HCT116 (cell line): ENCODE results near the gene NOX4. TPM values are rescaled to one million over a fixed set of nuclear protein-coding genes. Genes with fewer than 3 reads are reported as not detected.

ENCODE experiments used
- ATAC-seq: fragments of 200-7000 bp; cut with Tn5 transposase; 2 replicates; pipeline ENCODE4 v1.9.1; 2020; ENCODE audit warnings: mild to moderate bottlenecking, moderate library complexity
- BruUV-seq: library from RNA; stranded (reverse); fragments of 400-500 nt; replicated peaks from 2 replicates; lab custom pipeline; 2021; lab: Mats Ljungman, UMichigan
- CTCF ChIA-PET: fragments of 300-600 bp; sonication (Branson Sonifier 250); formaldehyde crosslinking; loops from one replicate; lab custom pipeline; 2021; ENCODE audit warnings: antibody characterized with exemption; lab: Charles Lee
- POLR2A ChIA-PET: fragments of 300-600, 350-600 bp; sonication (Branson Sonifier 250); formaldehyde crosslinking; loops from one replicate; lab custom pipeline; 2021; ENCODE audit warnings: antibody characterized with exemption; lab: Charles Lee
- RAD21 ChIA-PET, 2 experiments: fragments of 300-600 bp; sonication (Branson Sonifier 250); formaldehyde crosslinking; loops; one replicate each; lab custom pipeline; 2023; ENCODE audit warnings: low total read pairs in 2 of 2; ENCODE audit not compliant: uncharacterized antibody in 2 of 2, unreplicated experiment in 2 of 2, low non-redundant PET in 1 of 2; lab: Charles Lee
- DNase-seq: peaks from one replicate; pipeline ENCODE4 v3.0.0-alpha.2; 2010; ENCODE audit warnings: low read depth, low spot score
- H2AFZ ChIP-seq: fragments of 200-600 bp; shearing (Covaris generic), sonication (generic); 2 replicates; pipeline ENCODE4 v1.6.1; 2017; ENCODE audit warnings: low read depth, mixed run types, mixed read lengths, antibody characterized with exemption, low read length; ENCODE audit not compliant: poor library complexity, severe bottlenecking
- H3K27ac ChIP-seq: 2 replicates; pipeline ENCODE4 v1.5.1; 2012; ENCODE audit warnings: low read depth, low read length
- H3K27me3 ChIP-seq: fragments of 200-600 bp; sonication (generic); 2 replicates; pipeline ENCODE4 v1.6.1; 2016; ENCODE audit warnings: mixed run types, low read length, mixed read lengths; ENCODE audit not compliant: insufficient read depth
- H3K36me3 ChIP-seq, 2 experiments: fragments of 200-500 bp in 1 of 2; fragments of 200-600 bp in 1 of 2; sonication (Bioruptor generic) in 1 of 2; sonication (generic) in 1 of 2; 2 replicates each; pipeline versions ENCODE4 v1.5.1 to v1.6.1; 2014 to 2016; ENCODE audit warnings: low read length in 2 of 2, inconsistent platforms in 1 of 2, mixed read lengths in 1 of 2, mixed run types in 1 of 2; ENCODE audit not compliant: insufficient read depth in 2 of 2, control insufficient read depth in 1 of 2
- H3K4me1 ChIP-seq, 2 experiments: fragments of 200-600 bp in 1 of 2; sonication (generic) in 1 of 2; 2 replicates each; pipeline versions ENCODE4 v1.5.1 to v1.6.1; 2012 to 2017; ENCODE audit warnings: low read length in 2 of 2, inconsistent platforms in 1 of 2, mild to moderate bottlenecking in 1 of 2, mixed read lengths in 1 of 2, mixed run types in 1 of 2, moderate library complexity in 1 of 2; ENCODE audit not compliant: insufficient read depth in 2 of 2, control insufficient read depth in 1 of 2
- H3K4me2 ChIP-seq: fragments of 200-600 bp; sonication (generic); 2 replicates; pipeline ENCODE4 v1.6.1; 2017; ENCODE audit warnings: mixed run types, low read length, mixed read lengths
- H3K4me3 ChIP-seq, 2 experiments: fragments of 200-600 bp in 1 of 2; sonication (generic) in 1 of 2; replicated peaks in 1 of 2; 2 replicates each; pipeline ENCODE4 v1.5.1; 2011 to 2016; ENCODE audit warnings: low read length in 2 of 2, control low read depth in 1 of 2, low read depth in 1 of 2, mild to moderate bottlenecking in 1 of 2, mixed read lengths in 1 of 2, mixed run types in 1 of 2
- H3K79me2 ChIP-seq: fragments of 200-600 bp; sonication (generic); 2 replicates; pipeline ENCODE4 v1.6.1; 2017; ENCODE audit warnings: mild to moderate bottlenecking, mixed run types, low read length, moderate library complexity, mixed read lengths; ENCODE audit not compliant: insufficient read depth
- H3K9ac ChIP-seq: fragments of 200-600 bp; sonication (generic); 2 replicates; pipeline ENCODE4 v1.6.1; 2016; ENCODE audit warnings: low read length, mixed read lengths
- H3K9me2 ChIP-seq: fragments of 200-600 bp; sonication (generic), shearing (Covaris generic); 2 replicates; pipeline ENCODE4 v1.6.1; 2017; ENCODE audit warnings: mixed run types, mild to moderate bottlenecking, moderate library complexity; ENCODE audit not compliant: insufficient read depth
- H3K9me3 ChIP-seq, 2 experiments: fragments of 200-500 bp in 1 of 2; fragments of 200-600 bp in 1 of 2; sonication (Bioruptor generic) in 1 of 2; sonication (generic) in 1 of 2; 2 replicates each; pipeline ENCODE4 v1.6.1; 2014 to 2017; ENCODE audit warnings: low read length in 2 of 2, mixed read lengths in 2 of 2, inconsistent platforms in 1 of 2, low read depth in 1 of 2, mild to moderate bottlenecking in 1 of 2, mixed run types in 1 of 2, moderate library complexity in 1 of 2; ENCODE audit not compliant: control insufficient read depth in 1 of 2, insufficient read depth in 1 of 2
- H4K20me1 ChIP-seq: fragments of 200-600 bp; sonication (generic), shearing (Covaris generic); 2 replicates; pipeline ENCODE4 v1.6.1; 2017; ENCODE audit warnings: mixed run types, mild to moderate bottlenecking, moderate library complexity; ENCODE audit not compliant: insufficient read depth
- ATF3 ChIP-seq: IDR thresholded peaks from 2 replicates; pipeline ENCODE4 v1.6.1; 2012
- CBX3 ChIP-seq: IDR thresholded peaks from 2 replicates; pipeline ENCODE4 v1.6.1; 2012; ENCODE audit warnings: low read depth
- CEBPB ChIP-seq: IDR thresholded peaks from 2 replicates; pipeline ENCODE4 v1.6.1; 2012; ENCODE audit warnings: low read depth
- CTCF ChIP-seq, 3 experiments: fragments of 200-600 bp in 1 of 3; sonication (generic) in 1 of 3; IDR thresholded peaks in 2 of 3; conservative IDR thresholded peaks in 1 of 3; 2 replicates each; pipeline ENCODE4 v1.5.1; 2012 to 2017; ENCODE audit warnings: low read depth in 2 of 3, low read length in 2 of 3, antibody characterized with exemption in 1 of 3, borderline replicate concordance in 1 of 3, control low read depth in 1 of 3, mild to moderate bottlenecking in 1 of 3, mixed read lengths in 1 of 3, mixed run types in 1 of 3, moderate library complexity in 1 of 3; ENCODE audit not compliant: insufficient read depth in 1 of 3
- EZH2 ChIP-seq: fragments of 200-600 bp; sonication (generic); IDR thresholded peaks from 2 replicates; pipeline ENCODE4 v1.6.1; 2017; ENCODE audit warnings: antibody characterized with exemption, mixed run types
- EZH2phosphoT487 ChIP-seq: fragments of 200-600 bp; IDR thresholded peaks from 2 replicates; pipeline ENCODE4 v1.6.1; 2018; ENCODE audit warnings: antibody characterized with exemption, borderline replicate concordance
- JUND ChIP-seq: IDR thresholded peaks from 2 replicates; pipeline ENCODE4 v1.6.1; 2012
- POLR2A ChIP-seq: IDR thresholded peaks from 2 replicates; pipeline ENCODE4 v1.7.0; 2011; ENCODE audit warnings: borderline replicate concordance; ENCODE audit not compliant: insufficient read depth, insufficient read length; ENCODE audit errors: extremely low read depth
- REST ChIP-seq: IDR thresholded peaks from 2 replicates; pipeline ENCODE4 v1.6.1; 2012; ENCODE audit warnings: low read depth
- SP1 ChIP-seq: IDR thresholded peaks from 2 replicates; pipeline ENCODE4 v1.6.1; 2012; ENCODE audit warnings: low read depth
- SRF ChIP-seq: IDR thresholded peaks from 2 replicates; pipeline ENCODE4 v1.6.1; 2012; ENCODE audit warnings: low read depth
- ZBTB33 ChIP-seq: IDR thresholded peaks from 2 replicates; pipeline ENCODE4 v1.6.1; 2011; ENCODE audit warnings: mild to moderate bottlenecking, low read length, moderate library complexity; ENCODE audit not compliant: insufficient replicate concordance; ENCODE audit errors: extremely low read depth
- ZFX ChIP-seq: fragments of 450-650 bp; IDR thresholded peaks from 2 replicates; pipeline ENCODE4 v1.6.1; 2017
- ZNF274 ChIP-seq: fragments of 200-500 bp; sonication (Bioruptor generic); IDR thresholded peaks from 2 replicates; pipeline ENCODE4 v1.6.1; 2014; ENCODE audit warnings: mild to moderate bottlenecking, low read depth, low read length, inconsistent platforms
- intact Hi-C: fragments of 100-400 bp; cut with micrococcal nuclease; formaldehyde crosslinking; loops from 2 replicates; pipeline ENCODE4 v1.10.0; 2022
- total RNA-seq: library from RNA; stranded (reverse); gene quantifications from one replicate; pipeline ENCODE4 v1.2.1, GENCODE V29; 2021; ENCODE audit not compliant: unreplicated experiment

NOX4 gene
- total RNA-seq, 1 experiment from 2014 or later, result not detected

- ChIA-PET POLR2A (no interaction called here), RAD21 (no interaction called here), CTCF (no interaction called here)
- Histone ChIP-seq H3K4me1 (no peaks in the 10 kb centered on the region), H3K79me2 (no peaks in the 10 kb centered on the region), H3K4me3 (no peak overlapping the region), H3K9me3 (no peaks in the 10 kb centered on the region), H3K9ac (no peak overlapping the region), H3K9me2 (no peaks in the 10 kb centered on the region), H3K27ac (no peak overlapping the region), H3K4me2 (no peak overlapping the region), H2AFZ (no peak overlapping the region), H4K20me1 (no peaks in the 10 kb centered on the region), H3K27me3 (no peaks in the 10 kb centered on the region), H3K36me3 (no peaks in the 10 kb centered on the region)
- ATAC-seq (no peak), DNase-seq (no peak)
- TF ChIP-seq SP1 (no peak), ZBTB33 (no peak), CTCF (IDR thresholded peaks at IDR 0.05 in 2 of 3, conservative IDR thresholded peaks at IDR 0.05 in 1 of 3; ENCODE audit: borderline replicate concordance in 1 of 3, insufficient read depth in 1 of 3, low read depth in 2 of 3, low read length in 2 of 3) (no peak), CBX3 (no peak), EZH2phosphoT487 (no peak), SRF (no peak), REST (no peak), CEBPB (no peak), ATF3 (no peak), ZFX (no peak), ZNF274 (no peak), JUND (no peak), EZH2 (no peak), POLR2A (no peak)
- intact Hi-C loops, result no loop called here
- no TSS peak for BruUV-seq
Measured at GRCh38 chr11:89346601-89347000, 144.6 kb downstream of the NOX4 start.
